ENCODE results near the gene GPATCH1. TPM values are rescaled to one million over a fixed set of nuclear protein-coding genes. Genes with fewer than 3 reads are reported as not detected.
"Not testable (repeated sequence)": the region's sequence is repeated elsewhere in the genome, so short reads cannot be mapped to it uniquely, and the experiment has no call there.

Gene GPATCH1
- total RNA-seq, 3 donors from 2014 or later (not counting 1 experiment from before 2014, with no cell fraction given), result 9.1 to 15.0 (median 12.7) TPM

DNA sequence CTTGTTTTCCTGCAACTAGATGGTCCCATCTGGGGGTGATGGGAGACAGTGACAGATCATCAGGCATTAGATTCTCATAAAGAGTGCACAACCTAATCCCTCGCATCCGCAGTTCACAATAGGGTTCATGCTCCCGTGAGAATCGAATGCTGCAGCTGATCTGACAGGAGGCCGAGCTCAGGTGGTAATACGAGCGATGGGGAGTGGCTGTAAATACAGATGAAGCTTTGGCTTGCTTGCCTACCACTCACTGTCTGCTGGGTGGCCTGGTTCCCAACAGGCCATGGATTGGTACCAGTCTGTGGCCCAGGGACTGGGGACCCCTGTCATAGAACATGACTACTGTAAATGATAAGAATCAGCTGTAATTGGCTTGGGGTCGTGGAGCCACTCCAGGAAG, 78.9 kb downstream of the GPATCH1 start:
- DNase-seq (no peak), ATAC-seq (no peak)
- Histone ChIP-seq H3K4me1 (ENCODE audit: control insufficient read depth, insufficient read depth, low read length) (peaks cover 45% of the 10 kb centered on the region), H3K36me3 (ENCODE audit: control insufficient read depth, insufficient read depth, low read length) (no peaks in the 10 kb centered on the region), H3K4me3 (ENCODE audit: low read length) (no peak overlapping the region), H3K27me3 (ENCODE audit: control insufficient read depth, insufficient read depth, low read length) (no peaks in the 10 kb centered on the region), H3K9me3 (ENCODE audit: control insufficient read depth, insufficient read depth, low read length) (no peaks in the 10 kb centered on the region), H3K27ac (ENCODE audit: low read length) (peak overlapping the region; percentile 54)
- intact Hi-C loops (cut with micrococcal nuclease), result no loop called here
- TF ChIP-seq, protein P1, sequence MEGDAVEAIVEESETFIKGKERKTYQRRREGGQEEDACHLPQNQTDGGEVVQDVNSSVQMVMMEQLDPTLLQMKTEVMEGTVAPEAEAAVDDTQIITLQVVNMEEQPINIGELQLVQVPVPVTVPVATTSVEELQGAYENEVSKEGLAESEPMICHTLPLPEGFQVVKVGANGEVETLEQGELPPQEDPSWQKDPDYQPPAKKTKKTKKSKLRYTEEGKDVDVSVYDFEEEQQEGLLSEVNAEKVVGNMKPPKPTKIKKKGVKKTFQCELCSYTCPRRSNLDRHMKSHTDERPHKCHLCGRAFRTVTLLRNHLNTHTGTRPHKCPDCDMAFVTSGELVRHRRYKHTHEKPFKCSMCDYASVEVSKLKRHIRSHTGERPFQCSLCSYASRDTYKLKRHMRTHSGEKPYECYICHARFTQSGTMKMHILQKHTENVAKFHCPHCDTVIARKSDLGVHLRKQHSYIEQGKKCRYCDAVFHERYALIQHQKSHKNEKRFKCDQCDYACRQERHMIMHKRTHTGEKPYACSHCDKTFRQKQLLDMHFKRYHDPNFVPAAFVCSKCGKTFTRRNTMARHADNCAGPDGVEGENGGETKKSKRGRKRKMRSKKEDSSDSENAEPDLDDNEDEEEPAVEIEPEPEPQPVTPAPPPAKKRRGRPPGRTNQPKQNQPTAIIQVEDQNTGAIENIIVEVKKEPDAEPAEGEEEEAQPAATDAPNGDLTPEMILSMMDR (IDR thresholded peaks at IDR 0.05), result no peak
- Mint-ChIP-seq H3K27me3 (ENCODE audit: low read depth in 2 of 2) (no peaks in the 10 kb centered on the region), H3K4me1 (peaks cover 35 to 47% of the 10 kb centered on the region in 2 donors), H3K4me3 (peak overlapping the region; percentile 68), H3K36me3 (no peaks in the 10 kb centered on the region), H3K9me3 (no peaks in the 10 kb centered on the region), H3K27ac (peak overlapping the region; percentile 84 to 86)
- WGBS (ENCODE audit: insufficient coverage), result 83% methylated on average over 8 of the region's 8 CpGs

DNA sequence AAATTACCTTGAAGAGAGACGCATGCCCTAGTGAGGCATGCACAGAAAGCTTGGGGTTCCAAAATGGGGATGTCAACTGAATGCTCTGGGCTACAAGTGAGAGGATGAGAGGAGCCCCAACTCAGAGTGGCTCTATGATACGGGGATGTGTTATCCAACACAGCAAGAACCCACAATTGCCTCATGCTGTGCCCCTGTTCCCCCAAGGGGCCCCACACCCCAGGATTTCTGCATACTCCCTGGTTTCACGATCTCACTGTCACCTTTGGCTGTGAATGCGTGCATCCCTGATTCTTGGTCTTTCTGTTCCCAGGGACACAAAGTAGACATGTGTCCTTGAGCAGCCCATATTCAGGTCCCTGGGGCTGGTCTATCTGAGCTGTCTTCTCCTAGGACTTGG, 80.2 kb downstream of the GPATCH1 start:
- TF ChIP-seq, protein P1 (IDR thresholded peaks at IDR 0.05), result no peak
- H3K9me3 ChIP-seq (ENCODE audit: control insufficient read depth, insufficient read depth, low read length), result no peaks in the 10 kb centered on the region
- peaks cover 45% of the 10 kb centered on the region for H3K4me1 ChIP-seq (ENCODE audit: control insufficient read depth, insufficient read depth, low read length)
- no peak for DNase-seq
- no peak overlapping the region for H3K4me3 ChIP-seq (ENCODE audit: low read length)
- Mint-ChIP-seq H3K4me1 (peaks cover 35 to 49% of the 10 kb centered on the region in 2 donors), H3K4me3 (no peak overlapping the region), H3K36me3 (no peaks in the 10 kb centered on the region), H3K27ac (peak overlapping the region; percentile 84 to 86), H3K9me3 (no peaks in the 10 kb centered on the region), H3K27me3 (ENCODE audit: low read depth in 2 of 2) (no peaks in the 10 kb centered on the region)
- 77% methylated on average over 4 of the region's 4 CpGs for WGBS (ENCODE audit: insufficient coverage)
- H3K27me3 ChIP-seq (ENCODE audit: control insufficient read depth, insufficient read depth, low read length), result no peaks in the 10 kb centered on the region
- ATAC-seq, result no peak
- intact Hi-C loops (cut with micrococcal nuclease), result no loop called here
- H3K36me3 ChIP-seq (ENCODE audit: control insufficient read depth, insufficient read depth, low read length), result no peaks in the 10 kb centered on the region
- H3K27ac ChIP-seq (ENCODE audit: low read length), result peak overlapping the region; percentile 54

DNA sequence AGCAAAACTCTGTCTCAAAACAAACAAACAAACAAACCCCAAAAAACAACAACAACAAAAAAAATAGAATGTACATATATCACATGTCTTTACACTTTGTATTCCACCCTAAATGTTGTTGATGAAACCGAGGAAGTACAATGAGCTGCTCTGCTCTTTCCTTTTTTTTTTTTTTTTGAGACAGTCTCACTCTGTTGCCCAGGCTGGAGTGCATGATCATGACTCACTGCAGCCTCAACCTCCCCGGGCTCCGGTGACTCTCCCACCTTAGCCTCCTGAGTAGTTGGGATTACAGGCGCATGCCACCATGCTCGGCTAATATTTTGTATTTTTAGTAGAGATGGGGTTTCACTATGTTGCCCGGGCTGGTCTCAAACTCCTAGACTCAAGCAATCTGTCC, 82.5 kb downstream of the GPATCH1 start:
- H3K4me1 Mint-ChIP-seq, result peaks cover 28 to 44% of the 10 kb centered on the region in 2 donors
- ATAC-seq (no peak), DNase-seq (no peak)
- H3K27me3 ChIP-seq (ENCODE audit: control insufficient read depth, insufficient read depth, low read length), result no peaks in the 10 kb centered on the region
- no peaks in the 10 kb centered on the region for H3K27me3 Mint-ChIP-seq (ENCODE audit: low read depth in 2 of 2)
- intact Hi-C loops (cut with micrococcal nuclease), result no loop called here
- no peaks in the 10 kb centered on the region for H3K36me3 Mint-ChIP-seq
- no peak overlapping the region for H3K27ac Mint-ChIP-seq
- 90% methylated on average over 5 of the region's 6 CpGs for WGBS (ENCODE audit: insufficient coverage)
- H3K9me3 ChIP-seq (ENCODE audit: control insufficient read depth, insufficient read depth, low read length), result no peaks in the 10 kb centered on the region
- peaks cover 35% of the 10 kb centered on the region for H3K4me1 ChIP-seq (ENCODE audit: control insufficient read depth, insufficient read depth, low read length)
- no peak overlapping the region for H3K4me3 ChIP-seq (ENCODE audit: low read length)
- H3K4me3 Mint-ChIP-seq, result no peak overlapping the region
- peaks cover 0 to 4% of the 10 kb centered on the region in 2 donors for H3K9me3 Mint-ChIP-seq
- no peaks in the 10 kb centered on the region for H3K36me3 ChIP-seq (ENCODE audit: control insufficient read depth, insufficient read depth, low read length)
- no peak overlapping the region for H3K27ac ChIP-seq (ENCODE audit: low read length)
- TF ChIP-seq, protein P1 (IDR thresholded peaks at IDR 0.05), result no peak

DNA sequence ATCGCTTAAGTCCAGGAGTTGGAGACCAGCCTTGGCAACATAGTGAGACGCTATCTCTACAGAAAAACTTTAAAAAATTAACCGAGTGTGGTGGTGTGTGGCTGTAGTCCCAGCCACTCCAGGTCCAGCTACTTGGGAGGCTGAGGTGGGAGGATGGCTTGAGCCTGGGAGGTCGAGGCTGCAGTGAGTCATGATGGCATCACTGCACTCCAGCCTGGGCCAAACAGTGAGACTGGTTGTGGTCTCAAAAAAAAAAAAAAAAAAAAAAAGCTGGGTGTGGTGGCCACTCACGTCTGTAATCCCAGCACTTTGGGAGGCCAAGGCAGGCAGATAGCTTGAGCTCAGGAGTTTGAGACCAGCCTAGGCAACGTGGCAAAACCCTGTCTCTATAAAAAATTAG, 85.1 kb downstream of the GPATCH1 start:
- WGBS (ENCODE audit: insufficient coverage), result 77% methylated on average over 5 of the region's 6 CpGs
- H3K36me3 ChIP-seq (ENCODE audit: control insufficient read depth, insufficient read depth, low read length); intact Hi-C loops (cut with micrococcal nuclease); H3K27ac Mint-ChIP-seq; H3K27ac ChIP-seq (ENCODE audit: low read length); H3K4me3 ChIP-seq (ENCODE audit: low read length); ATAC-seq; H3K9me3 Mint-ChIP-seq; H3K36me3 Mint-ChIP-seq; H3K4me3 Mint-ChIP-seq; H3K9me3 ChIP-seq (ENCODE audit: control insufficient read depth, insufficient read depth, low read length); H3K27me3 Mint-ChIP-seq (ENCODE audit: low read depth in 2 of 2); H3K4me1 ChIP-seq (ENCODE audit: control insufficient read depth, insufficient read depth, low read length); DNase-seq; H3K27me3 ChIP-seq (ENCODE audit: control insufficient read depth, insufficient read depth, low read length): not testable (repeated sequence)
- peaks cover 22 to 29% of the 10 kb centered on the region in 2 donors for H3K4me1 Mint-ChIP-seq

Data from natural killer cell (primary cell).